GM21619 (cell line): ENCODE measurements around the gene SMC3.
"Not testable (repeated sequence)": the region's sequence is repeated elsewhere in the genome, so short reads cannot be mapped to it uniquely, and the experiment has no call there.

Experiments used
- ATAC-seq: cut with Tn5 transposase; IDR thresholded peaks from one replicate; pipeline ENCODE4 v1.9.1; 2021; ENCODE audit not compliant: unreplicated experiment

Gene SMC3

DNA sequence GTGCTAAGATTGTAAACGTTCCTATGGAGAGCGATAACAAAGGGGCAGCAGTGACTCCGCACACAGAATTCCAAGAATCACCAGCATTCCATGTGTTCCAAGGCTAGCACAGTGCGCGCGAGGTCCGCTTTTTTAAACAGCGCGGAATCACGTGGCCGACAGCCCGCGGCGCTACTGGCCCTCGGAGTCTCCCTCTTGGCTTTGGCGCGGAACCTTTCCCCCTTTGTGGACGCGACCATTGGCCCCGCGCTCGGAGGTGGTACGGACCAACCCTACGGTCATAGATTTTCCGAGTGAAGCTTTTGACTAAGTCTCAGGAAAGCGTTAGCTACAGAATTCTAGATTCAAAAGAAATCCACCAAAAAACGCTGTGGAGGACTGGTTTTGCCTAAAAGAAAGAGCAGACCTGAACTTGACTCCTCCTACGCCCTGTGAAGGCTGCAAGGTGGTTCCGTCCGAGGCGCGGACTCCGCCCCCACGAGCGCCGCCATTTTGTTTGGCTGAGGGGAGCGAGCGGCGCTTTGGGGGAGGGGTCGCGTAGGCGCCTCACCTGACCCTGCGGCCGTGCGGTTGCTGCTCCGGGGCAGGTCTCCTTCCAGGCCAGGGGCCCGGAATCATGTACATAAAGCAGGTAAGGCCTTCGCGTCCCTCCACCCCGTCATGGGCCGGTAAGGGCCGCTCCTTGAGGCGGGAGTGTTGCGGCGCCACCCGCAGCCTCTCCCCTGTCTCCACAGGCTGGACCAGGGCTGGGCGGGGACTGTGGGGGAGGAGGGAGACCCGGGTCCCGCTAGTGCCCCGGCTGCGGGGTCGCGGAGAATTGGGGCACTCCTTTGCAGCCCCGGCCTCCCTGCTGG is at the start of gene SMC3:
Gene SMC3, plus strand, starts transcription at position 495 of the 854 bp plus-strand sequence. Its CDS starts 122 bp downstream, at position 617.
- peak; percentile 87 for ATAC-seq

DNA sequence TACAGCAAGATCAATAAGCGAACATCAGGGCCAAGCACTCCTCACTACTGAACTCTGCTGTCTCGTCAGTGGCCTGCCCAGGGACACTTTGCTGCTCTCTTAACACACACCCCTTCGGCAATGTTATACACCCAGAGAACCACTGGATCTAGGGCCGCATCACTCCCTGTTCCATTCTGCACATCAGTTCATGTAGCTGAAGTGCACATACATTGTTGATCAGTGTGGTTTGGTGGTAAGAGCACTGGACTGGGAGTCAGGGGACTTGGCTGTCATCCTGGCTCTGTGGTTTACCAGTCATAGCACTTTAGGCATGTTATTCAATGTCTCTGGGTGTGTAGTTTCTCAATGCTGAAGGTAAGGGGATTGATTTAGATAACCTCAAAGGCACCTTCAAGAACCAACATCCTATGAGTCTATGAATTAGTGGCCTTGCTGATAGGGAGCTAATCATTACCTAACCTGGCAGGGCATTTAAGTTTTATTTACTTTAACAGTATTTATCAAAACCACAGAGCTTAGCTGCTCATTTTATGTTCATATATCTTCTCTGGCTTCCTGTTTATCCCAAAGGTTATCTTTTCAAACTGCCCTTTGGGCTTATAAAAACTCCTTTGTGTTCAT is 45.0 kb upstream of the SMC3 start:
- no peak for ATAC-seq

DNA sequence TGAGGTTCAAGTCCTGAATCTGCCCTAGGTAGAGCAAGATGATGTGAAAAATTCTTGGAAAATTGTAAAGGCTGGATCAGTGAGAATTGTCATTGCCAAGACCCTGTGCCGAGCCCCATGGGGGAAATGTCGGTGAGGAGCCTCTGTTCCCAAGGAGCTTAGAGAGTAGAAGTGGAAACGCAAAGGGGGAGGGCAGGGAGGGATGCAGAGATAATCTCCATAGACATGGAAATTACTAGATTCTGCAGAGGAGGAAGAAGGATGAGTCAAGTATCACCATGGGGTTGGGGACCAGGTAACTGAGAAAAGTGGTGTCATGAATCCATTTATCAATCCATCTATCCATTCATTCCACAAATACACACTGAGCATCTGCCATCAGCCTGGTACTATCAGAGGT is 43.8 kb upstream of the SMC3 start:
- ATAC-seq, result no peak

DNA sequence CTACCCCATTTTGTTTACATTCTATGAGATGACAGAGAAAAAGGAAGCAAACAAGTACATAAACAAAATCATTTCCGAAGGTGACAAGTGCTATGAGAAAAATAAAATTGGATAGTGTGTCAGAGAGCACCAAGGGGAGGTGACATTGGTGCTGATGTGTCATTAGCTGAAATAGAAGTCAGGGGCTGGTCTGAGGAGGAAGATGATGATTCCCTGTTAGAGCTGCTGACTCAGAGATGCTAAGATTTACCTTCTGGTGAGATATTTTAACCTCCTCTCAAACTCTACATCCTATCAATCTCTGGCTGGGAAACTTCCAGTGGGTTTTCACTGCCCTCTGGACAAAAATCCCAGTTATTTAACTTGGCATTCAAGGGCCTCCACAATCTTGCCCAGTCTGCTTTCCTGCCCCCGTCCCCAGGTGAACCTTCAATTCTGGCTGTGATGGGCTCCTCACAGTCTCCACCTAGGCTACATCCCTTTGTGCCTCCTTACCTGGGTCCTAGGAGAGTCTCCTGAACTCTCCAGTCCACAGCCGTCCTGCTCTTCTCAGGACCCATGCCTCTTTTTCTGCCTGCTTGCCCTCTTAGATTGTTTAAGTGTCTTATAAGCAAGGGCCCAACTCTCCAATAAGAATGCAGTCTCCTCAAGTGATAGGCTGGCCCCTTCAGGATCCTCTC is 43.2 kb upstream of the SMC3 start:
- ATAC-seq, result no peak

DNA sequence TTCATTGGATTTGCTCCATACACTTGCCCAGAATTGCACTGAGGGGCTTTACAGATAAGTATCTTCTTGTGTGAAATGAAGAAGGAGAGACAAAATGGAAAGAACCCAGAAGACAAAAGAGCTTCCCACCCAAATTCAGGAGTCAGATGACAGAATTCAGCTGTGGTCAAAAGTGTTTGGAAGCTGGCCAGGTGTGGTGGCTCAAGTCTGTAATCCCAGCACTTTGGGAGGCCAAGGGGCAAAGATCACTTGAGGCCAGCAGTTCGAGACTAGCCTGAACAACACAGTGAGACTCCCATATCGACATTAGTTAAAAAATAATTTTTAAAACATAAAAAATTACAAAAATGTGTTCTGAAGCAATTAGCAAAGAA is 42.6 kb upstream of the SMC3 start:
- no peak for ATAC-seq

DNA sequence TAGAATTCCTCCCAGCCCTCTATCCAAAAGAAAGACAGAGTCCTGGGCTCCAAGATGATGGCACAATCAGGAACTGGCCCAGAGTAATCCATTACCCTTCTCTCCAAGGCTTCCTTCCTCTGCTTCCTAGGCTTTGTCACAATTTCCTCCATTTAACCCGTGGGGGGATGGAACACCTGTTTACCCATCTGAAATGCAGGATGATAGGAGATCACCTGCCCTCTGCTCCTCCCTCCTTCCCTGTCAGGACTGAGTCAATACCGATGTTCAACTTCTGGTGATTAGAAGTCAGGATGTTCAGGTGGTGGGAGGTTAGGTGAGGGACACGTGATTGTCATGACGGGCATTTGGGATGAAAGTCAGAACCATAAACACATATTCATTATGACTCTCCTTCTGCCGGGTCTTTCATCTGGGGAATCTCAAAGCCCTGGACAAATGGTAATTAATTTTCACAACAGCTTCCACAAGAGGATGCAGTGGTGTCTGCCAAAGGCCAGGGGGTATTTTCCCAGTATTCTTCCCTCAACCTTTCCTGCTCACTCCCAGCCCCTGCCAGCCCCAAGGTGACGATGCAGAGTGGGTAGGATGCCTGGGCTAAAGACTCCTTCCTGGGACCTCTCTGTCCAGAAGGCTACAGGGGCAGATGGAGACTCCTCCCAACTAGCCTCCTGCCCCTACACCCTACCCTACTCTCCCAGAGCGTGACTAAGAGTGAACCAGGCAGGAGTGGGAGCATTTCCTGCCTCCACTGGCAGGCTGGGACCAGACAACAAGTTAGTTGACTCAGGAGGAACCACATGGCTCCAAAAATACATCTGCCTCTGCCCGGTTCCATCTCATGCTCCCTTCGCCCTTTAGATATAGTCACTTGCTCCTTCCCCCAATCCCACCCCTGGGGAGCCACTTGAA is 41.9 kb upstream of the SMC3 start:
- no peak for ATAC-seq

DNA sequence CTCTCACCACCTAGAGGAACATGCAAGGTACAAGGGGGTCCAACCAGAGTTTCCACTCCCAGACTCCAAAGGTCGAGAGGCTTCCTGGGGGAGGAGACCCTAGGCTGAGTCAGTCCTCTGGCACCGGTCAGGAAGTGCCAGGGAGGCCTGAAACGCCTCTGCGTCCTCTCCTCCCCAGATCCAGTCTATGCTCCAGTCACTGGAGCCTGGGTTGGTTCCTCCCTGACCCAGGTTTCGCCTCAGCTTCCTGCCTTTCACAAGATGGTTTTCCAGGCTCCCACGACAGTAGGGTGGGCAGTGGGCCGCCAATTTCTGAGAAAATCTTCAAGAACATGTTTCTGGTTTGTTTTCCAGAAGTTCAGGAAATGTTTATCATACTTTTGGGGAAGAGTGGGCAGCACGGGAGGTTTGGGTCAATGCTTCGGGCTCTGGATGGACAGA is 39.7 kb upstream of the SMC3 start:
- no peak for ATAC-seq

DNA sequence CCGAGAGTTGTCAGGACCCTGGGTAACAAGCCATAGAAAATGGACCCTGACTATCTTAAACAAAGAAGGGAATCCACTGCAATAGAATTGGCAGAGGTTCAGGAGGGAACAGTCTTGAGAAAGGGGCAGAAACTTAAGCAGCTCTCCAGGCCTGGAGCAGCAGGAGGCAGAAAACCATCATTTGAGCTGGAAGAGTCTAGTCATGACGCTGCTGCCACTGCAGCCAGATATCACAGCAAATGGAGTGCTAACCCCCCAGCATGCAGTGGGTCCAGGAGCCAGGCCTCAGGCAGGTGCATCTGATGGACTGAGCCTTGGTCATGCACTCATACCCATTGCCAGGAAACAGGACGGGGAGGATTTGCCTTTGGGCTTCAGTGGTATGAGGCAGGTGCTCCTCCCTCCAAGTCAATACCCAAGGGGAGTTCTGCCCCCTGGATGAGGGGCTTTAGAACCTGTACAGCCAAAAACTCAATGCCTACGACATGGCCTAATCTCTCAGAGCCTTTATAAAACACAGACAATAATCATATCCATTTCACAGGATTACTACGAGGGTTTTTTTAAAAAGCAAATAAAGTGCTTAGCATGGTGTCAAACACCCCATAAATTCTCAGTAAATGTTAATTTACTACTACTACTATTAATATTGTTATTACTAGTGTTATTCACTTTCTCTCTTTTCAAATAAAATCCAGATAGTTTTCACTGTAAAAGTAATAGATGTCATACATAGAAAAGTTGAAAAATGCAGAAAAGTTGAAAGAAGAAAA is 39.1 kb upstream of the SMC3 start:
- peak; percentile 4 for ATAC-seq

DNA sequence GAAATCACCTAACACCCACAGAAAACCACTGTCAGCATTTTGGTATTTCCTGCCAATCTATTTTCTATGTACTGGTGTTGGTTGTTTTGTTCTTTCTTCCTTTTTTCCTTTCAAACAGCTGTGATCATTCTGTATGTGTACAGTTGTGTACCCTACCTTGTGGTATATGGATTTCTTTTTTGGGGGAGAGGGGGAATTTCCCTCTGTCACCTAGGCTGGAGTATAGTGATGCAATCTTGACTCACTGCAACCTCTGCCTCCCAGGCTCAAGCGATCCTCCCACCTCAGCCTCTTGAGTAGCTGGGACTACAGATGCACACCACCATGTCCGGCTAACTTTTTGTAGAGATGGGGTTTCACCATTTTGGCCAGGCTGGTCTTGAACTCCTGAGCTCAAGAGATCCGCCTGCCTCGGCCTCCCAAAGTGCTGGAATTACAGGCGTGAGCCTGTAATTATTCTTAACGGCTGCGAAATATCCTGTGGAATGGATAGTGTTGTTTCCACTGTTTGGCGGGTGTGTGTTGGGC is 38.4 kb upstream of the SMC3 start:
- ATAC-seq, result peak; percentile 73

DNA sequence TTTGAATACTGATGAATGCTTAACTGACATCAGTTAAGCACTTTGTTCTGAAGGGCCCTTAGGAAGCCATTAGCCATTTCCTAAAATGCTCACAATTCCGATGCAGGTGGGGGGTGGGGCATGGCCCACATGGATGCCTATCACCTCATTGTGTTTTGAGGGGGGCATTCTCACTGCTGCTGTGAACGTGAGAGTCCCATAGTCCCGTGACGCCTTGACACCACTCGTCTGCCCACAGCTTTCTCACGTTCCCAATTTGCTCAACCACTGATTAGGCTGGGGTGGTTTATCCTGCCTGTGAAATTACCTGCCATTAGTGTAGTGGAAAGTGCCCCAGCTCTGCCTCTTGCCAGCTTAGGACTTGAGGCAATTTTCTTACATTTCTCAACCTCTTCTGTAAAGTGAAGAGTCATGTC is 37.9 kb upstream of the SMC3 start:
- ATAC-seq, result no peak

DNA sequence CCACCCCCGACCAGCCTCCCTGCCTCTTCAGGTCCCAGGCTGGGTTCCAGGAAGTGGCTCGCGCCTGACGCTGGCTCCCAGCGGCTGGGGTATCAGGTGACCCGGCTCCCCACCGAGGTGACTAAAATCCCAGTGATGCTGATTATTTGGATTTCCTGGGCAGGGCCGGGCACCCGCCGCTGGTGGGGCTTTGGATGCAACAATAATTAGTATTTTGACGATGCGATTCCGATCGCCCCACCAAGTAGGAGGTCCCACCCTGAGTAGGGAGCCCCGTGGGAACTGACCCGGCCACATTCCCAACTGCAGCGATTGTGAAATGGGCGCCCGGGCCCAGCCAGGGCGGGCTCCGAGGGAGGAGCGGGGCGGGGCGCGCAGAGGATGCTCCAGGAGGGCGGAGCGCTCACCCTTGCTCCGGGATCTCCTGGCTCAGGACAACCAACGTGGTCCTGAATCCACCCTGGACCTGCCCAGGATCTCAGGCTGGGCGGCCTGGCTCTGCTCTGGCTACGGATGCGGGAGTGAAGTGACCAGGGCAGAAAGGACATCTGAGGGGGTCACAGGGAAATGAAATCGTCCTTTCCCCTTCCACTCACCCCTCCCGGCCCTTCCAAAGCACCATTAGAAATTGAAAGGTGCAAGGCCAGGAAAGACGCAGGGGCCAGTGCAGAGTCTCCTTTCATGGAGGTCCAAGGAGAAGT is 37.2 kb upstream of the SMC3 start:
- no peak for ATAC-seq

DNA sequence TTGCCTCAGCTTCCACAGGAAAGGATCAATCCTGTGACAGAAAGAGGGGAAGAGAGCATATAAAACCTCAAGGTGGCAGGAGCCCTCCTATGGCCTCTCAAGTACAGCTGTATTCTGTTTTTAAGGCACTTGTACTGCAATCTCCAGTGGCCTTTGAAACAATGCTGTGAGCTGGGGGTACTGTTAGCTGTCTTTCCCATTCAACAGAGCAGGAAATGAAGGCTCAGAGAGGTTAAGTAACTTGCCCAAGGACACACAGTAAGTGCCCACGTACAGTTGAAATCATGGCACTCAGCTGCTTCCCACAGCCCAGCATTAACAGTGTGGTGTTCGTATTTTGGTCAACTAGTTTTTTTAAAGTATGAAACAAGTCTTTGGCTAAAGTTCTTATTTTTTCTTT is 35.8 kb upstream of the SMC3 start:
- no peak for ATAC-seq

DNA sequence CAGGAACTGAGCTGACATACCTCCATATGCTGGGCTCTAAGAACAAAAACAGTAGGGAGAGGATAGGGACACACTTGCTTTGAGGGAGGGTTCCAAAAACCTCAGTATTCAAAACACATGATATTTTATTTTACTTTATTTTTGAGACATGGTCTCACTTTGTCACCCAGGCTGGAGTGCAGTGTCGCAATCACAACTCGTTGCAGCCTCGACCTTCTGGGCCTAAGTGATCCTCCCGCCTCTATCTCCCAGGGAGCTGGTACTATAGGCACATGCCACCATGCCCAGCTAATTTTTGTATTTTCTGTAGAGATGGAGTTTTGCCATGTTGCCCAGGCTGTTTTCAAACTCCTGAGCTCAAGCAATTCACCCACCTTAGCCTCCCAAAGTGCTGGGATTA is 34.9 kb upstream of the SMC3 start:
- not testable (repeated sequence) for ATAC-seq

DNA sequence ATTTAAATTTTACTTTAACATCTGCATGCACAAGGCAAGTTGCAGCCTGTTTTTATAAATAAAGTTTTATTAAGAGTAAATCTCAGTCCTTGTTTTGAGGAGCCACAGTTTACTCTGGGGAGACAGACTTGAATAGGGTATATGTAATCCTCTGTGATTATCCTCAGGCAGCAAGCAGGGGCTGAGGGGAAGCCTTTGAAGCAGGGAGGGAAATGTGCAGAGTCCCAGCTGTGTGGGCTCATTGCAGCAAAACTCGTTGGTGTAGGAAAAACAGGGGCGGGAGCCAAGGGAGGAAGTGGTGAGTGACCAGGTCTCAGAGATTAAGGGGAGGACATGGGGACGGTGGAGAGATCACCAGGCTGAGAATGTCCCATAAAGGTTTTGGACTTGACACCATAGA is 34.3 kb upstream of the SMC3 start:
- no peak for ATAC-seq

DNA sequence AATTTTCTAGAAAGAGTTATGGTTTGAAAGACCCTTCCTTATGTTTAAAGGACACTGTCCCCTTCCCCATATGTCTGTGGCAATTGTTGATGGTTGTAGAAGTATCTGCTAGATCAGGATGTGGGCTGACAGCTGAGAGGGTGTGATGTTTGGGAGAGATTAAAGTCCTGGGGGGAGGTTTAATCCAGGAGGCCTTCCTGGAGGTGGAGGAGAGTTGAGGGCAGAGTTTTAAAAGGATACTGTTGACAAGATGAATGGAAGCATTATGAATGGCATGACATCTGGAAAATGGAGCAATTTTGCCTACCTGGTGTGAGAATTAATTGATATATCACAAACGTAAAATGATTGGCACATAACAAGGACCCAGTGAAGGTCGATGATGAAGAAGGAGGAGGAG is 32.9 kb upstream of the SMC3 start:
- ATAC-seq, result no peak

DNA sequence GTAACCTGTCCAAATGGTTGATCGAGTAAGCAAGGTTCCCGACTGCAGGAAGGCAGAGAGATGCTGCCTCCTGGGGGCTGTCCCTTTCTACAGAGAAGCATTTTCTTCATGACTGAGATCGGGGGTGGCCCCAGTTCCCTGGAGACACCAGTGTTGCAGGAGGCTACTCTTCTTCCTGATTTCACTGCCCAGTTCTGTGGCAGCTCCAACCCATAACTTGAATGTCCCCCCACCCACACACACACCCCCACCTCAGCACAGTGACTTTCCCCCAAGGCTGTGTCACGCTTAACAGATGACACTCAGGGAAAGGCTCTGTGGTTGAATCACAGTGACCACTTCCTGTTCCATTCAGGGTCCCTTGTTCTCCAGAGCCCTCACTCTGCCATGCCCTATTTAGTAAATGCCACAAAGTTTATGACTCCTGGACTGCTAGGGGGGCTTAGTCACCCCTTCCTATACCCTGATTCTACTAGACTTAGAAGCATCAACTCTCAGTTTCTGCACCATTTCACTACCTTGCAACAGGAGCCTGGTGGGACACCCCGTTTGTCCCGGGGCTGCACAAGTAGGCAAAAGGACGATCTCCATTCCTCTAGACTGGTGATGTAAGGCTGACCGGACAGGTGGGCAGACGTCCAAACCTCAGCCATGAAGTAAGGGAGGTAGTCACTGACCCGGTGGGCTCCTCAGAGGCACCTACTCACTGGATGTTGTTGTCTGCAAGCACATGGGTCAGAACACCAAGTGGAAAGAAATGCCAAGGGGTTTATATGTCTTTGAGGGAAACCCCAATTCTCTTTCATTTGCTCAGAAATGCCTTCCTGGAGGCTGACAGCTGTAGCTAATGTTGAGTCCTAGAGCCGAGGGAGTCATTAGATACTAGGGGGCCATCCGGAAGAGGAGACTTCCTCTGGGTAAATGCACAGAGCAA is 31.3 kb upstream of the SMC3 start:
- ATAC-seq, result peak; percentile 82

DNA sequence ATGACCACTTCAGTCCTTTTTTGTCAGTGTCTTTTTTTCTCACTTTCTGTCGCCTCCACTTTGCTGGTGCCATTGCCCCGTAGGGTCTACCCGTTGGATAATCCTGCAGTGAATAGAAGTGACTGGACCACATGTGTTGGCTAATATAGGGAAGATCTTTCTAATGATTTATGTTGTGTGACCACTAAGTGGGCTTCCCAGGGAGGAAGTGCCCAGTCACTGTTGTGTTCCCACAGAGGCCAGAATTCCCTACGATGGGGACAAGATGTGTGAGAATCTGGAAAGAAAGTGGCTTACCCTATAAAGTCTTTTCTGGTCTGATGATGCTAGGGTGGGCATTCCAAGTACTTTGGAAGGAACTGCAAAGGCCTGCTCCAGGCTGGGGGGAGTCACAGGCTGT is 28.4 kb upstream of the SMC3 start:
- no peak for ATAC-seq

DNA sequence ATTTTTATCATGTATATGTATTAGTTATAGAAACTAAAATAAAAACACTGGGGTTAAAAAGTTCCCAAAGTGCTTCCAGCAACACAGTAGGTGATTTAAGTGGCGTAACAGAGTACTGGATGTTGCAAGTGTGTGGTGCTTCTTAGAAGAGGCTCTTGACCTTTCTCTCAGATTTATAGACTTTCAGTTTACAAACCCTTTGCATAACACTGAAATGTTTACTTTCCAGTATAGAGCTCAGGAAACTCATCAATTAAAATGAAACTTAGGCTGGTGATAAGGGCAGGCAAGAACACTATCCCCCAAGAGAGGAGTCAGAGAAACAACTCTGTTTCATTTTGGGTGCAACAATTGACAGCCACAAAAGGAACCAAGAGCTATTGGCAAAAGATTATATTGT is 27.5 kb upstream of the SMC3 start:
- ATAC-seq, result no peak
